GM23248 (cell line): ENCODE results near the gene MTERF4.

Source experiments
- EZH2 ChIP-seq: fragments of 200-600 bp; sonication (generic); IDR thresholded peaks from 2 replicates; pipeline ENCODE4 v1.6.1; 2018; ENCODE audit warnings: antibody characterized with exemption, mild to moderate bottlenecking; ENCODE audit not compliant: insufficient read depth, poor library complexity, severe bottlenecking
- EZH2phosphoT487 ChIP-seq: fragments of 200-600 bp; sonication (generic); IDR thresholded peaks from 2 replicates; pipeline ENCODE4 v1.6.1; 2018; ENCODE audit warnings: antibody characterized with exemption, moderate library complexity, mild to moderate bottlenecking, low read depth; ENCODE audit not compliant: insufficient read depth

GRCh38 chr2:241074901-241075540, 27.1 kb downstream of the MTERF4 start:
- TF ChIP-seq EZH2phosphoT487 = no peak
- TF ChIP-seq EZH2 = no peak
